Activated T-cell treated with anti-CD3 and anti-CD28 coated beads for 48 hours (primary cell): ENCODE results near the gene VCL.
A peak's percentile ranks its signal among the peaks of the same experiment; 100 is the strongest.

ENCODE experiments used
- DNase-seq: peaks from one replicate; pipeline ENCODE4 v3.0.0-alpha.2; 2020; ENCODE audit warnings: low read depth

Gene VCL

GRCh38 chr10:74076961-74077360, 79.0 kb downstream of the VCL start:
- no peak for DNase-seq

GRCh38 chr10:74077416-74077815, 79.5 kb downstream of the VCL start:
- no peak for DNase-seq

GRCh38 chr10:74078037-74078436, 80.1 kb downstream of the VCL start:
- peak; percentile 32 for DNase-seq

- DNase-seq: no peak
These were observed 81.4 kb downstream of the VCL start for GRCh38 chr10:74079028-74079935.

- no peak for DNase-seq
These were observed 82.1 kb downstream of the VCL start for GRCh38 chr10:74079936-74080590.

GRCh38 chr10:74081192-74081803, 83.4 kb downstream of the VCL start:
- peak; percentile 28 for DNase-seq

- DNase-seq: no peak
These were observed 84.2 kb downstream of the VCL start for GRCh38 chr10:74081941-74082718.

- no peak for DNase-seq
These were observed 85.4 kb downstream of the VCL start for GRCh38 chr10:74083304-74083703.

GRCh38 chr10:74084955-74085354, 87.0 kb downstream of the VCL start:
- no peak for DNase-seq

GRCh38 chr10:74086317-74086716, 88.4 kb downstream of the VCL start:
- DNase-seq: no peak

GRCh38 chr10:74088722-74089121, 90.8 kb downstream of the VCL start:
- DNase-seq: no peak

GRCh38 chr10:74092372-74092771, 94.5 kb downstream of the VCL start:
- no peak for DNase-seq

GRCh38 chr10:74093530-74094164, 95.7 kb downstream of the VCL start:
- DNase-seq: no peak

GRCh38 chr10:74094231-74094630, 96.3 kb downstream of the VCL start:
- no peak for DNase-seq

- DNase-seq: no peak
These were observed 98.9 kb downstream of the VCL start for GRCh38 chr10:74096777-74097176.

- DNase-seq: no peak
These were observed 99.9 kb downstream of the VCL start for GRCh38 chr10:74097776-74098175.

- DNase-seq: no peak
These were observed 101.5 kb downstream of the VCL start for GRCh38 chr10:74099420-74099819.

GRCh38 chr10:74099836-74100235, 101.9 kb downstream of the VCL start:
- DNase-seq: no peak

- no peak for DNase-seq
These were observed 105.8 kb downstream of the VCL start for GRCh38 chr10:74103560-74104258.

GRCh38 chr10:74104480-74104879, 106.6 kb downstream of the VCL start:
- no peak for DNase-seq

- DNase-seq: no peak
These were observed 107.1 kb downstream of the VCL start for GRCh38 chr10:74104996-74105395.
